GM12892 (cell line): ENCODE results near the gene MGMT.

Experiments
- POLR2A ChIP-seq: IDR thresholded peaks from 2 replicates; pipeline ENCODE4 v1.6.1; 2011; ENCODE audit warnings: low read depth, low read length, control low read depth
- POLR2AphosphoS5 ChIP-seq: IDR thresholded peaks from 2 replicates; pipeline ENCODE4 v1.6.1; 2011; ENCODE audit warnings: low read depth, low read length, control low read depth
- TAF1 ChIP-seq: IDR thresholded peaks from 2 replicates; pipeline ENCODE4 v1.6.1; 2011; ENCODE audit warnings: low read depth, mild to moderate bottlenecking, control low read depth, low read length, borderline replicate concordance

DNA sequence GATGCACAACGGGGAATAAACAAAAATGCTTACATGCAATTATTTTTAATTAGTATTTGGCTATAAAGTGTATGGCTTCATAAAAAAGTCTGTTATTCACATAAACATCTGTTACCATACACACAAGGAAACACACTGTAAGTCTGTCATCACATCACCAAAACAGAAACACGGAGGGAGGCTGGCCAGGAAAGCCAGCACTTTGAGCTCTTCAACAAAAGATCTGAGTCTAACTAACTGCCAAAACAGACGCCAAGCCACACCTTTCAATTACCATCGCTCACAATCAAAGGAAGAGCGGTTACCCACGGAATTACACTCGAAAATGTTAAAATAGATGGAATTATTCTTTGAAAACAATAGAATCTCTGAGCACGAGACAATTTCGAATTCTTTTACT lies 49.2 kb upstream of the MGMT start:
- TF ChIP-seq POLR2A (no peak), TAF1 (no peak), POLR2AphosphoS5 (no peak)
